Upper lobe of left lung (tissue), 6 donors: ENCODE data around the gene WSB2. TPM values are rescaled to one million over a fixed set of nuclear protein-coding genes. Genes with fewer than 3 reads are reported as not detected.
A peak's percentile ranks its signal among the peaks of the same experiment; 100 is the strongest.

Source experiments
- ATAC-seq, 2 donors: fragments of 200-7000 bp; cut with Tn5 transposase; one replicate each; pipeline ENCODE4 v1.9.1; 2022; ENCODE audit warnings: mild to moderate bottlenecking in 2 of 2, moderate library complexity in 2 of 2; ENCODE audit not compliant: low FRiP score in 2 of 2
- DNase-seq, 2 donors: peaks; one replicate each; pipeline ENCODE4 v3.0.0-alpha.2; 2019 to 2020
- H3K27ac ChIP-seq, 4 donors: fragments of 200-600 bp; sonication (generic); one replicate each; pipeline ENCODE4 v1.5.1; 2016 to 2019
- H3K27me3 ChIP-seq, 4 donors: fragments of 200-600 bp; sonication (generic); one replicate each; pipeline ENCODE4 v1.5.1; 2017 to 2019
- H3K36me3 ChIP-seq, 4 donors: fragments of 200-600 bp; sonication (generic); one replicate each; pipeline ENCODE4 v1.5.1; 2016 to 2019
- H3K4me1 ChIP-seq, 4 donors: fragments of 200-600 bp; sonication (generic); one replicate each; pipeline ENCODE4 v1.5.1; 2018 to 2019
- H3K4me3 ChIP-seq, 4 donors: fragments of 200-600 bp; sonication (generic); one replicate each; pipeline ENCODE4 v1.5.1; 2017 to 2019; ENCODE audit warnings: mild to moderate bottlenecking in 2 of 4, moderate library complexity in 1 of 4
- H3K9me3 ChIP-seq, 4 donors: fragments of 200-600 bp; sonication (generic); one replicate each; pipeline ENCODE4 v1.5.1; 2018 to 2019
- EP300 ChIP-seq, 4 donors: sonication (generic); formaldehyde crosslinking; IDR thresholded peaks; one replicate each; pipeline ENCODE4 v1.5.1; 2017; ENCODE audit warnings: antibody characterized with exemption in 4 of 4, control low read depth in 2 of 4
- POLR2A ChIP-seq, 4 donors: fragments of 450-650 bp; IDR thresholded peaks; one replicate each; pipeline ENCODE4 v1.5.1; 2016 to 2017; ENCODE audit warnings: antibody characterized with exemption in 4 of 4, mild to moderate bottlenecking in 2 of 4
- POLR2AphosphoS5 ChIP-seq, 2 donors: sonication (generic); formaldehyde crosslinking; IDR thresholded peaks; one replicate each; pipeline ENCODE4 v1.5.1; 2017; ENCODE audit warnings: antibody characterized with exemption in 2 of 2
- WGBS, 2 donors: methylation state at CpG; one replicate each; pipeline ENCODE4 v1.1.5; 2017 to 2018; 5-methylcytosine and 5-hydroxymethylcytosine counted together
- total RNA-seq, 6 donors: library from RNA; depleted of rRNA in 4 of 6; stranded (reverse); fragments of >200 nt in 4 of 6; gene quantifications; one replicate each; pipeline versions ENCODE4 v1.1.0 to v1.2.1, GENCODE V29; 2016 to 2021
- TF ChIP-seq, protein P1 (sequence below), 6 experiments: fragments of 450-650 bp in 4 of 6; fragments of 200-600 bp in 2 of 6; sonication (generic) in 2 of 6; IDR thresholded peaks; one replicate each; pipeline ENCODE4 v1.5.1; 2016 to 2019; ENCODE audit warnings: antibody characterized with exemption in 6 of 6
- donor health status: DM: no; HTN: no; CAD: no; lungs with moderate emphysema.
- donor health status: DM: no; HTN: yes; CAD: no; lungs with severe emphysema.

The WSB2 gene
- total RNA-seq, 6 donors from 2014 or later: 46.1 to 112 (median 90.3) TPM

DNA sequence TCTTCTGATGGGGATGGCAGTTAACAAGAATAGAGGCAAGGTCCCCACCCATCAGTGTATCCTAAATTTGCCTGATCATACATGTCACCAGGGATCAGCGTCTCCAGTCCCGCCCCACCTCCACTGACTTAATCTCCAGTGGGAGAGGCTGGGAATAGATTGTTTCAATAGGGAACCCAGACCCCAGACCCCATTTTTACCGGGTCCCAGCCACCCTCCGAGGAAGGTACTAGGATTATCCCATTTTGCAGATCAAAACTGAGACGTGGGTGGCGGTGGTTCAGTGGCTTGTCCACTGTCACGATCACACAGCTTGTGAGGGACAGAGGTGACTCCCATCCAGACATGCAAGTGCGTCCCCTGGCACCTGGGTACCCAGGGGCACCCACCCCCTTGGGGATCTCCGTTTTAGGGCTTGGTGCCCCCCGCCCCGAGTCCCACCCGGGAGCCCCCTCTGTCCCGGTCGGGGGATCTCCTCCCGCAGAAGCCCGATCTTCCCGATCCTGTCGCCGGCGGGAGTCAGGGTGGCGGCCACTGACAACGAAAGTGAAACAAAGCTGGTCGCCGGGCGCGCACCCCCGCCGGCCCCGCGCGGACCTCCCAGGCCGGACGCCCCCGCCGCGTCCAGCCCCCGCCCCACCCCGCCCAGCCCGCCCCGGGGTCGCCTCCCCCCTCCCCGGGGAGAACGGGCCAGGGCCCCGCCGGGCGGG is 523 bp downstream of the WSB2 start:
- Histone ChIP-seq H3K27me3 (no peaks in the 10 kb centered on the region), H3K4me3 (peak overlapping the region; percentile 55 to 91 (median 83)), H3K9me3 (no peaks in the 10 kb centered on the region), H3K27ac (peak overlapping the region; percentile 95 to 98 (median 96)), H3K36me3 (no peaks in the 10 kb centered on the region), H3K4me1 (peaks cover 25 to 64% (median 42%) of the 10 kb centered on the region in 4 donors)
- TF ChIP-seq, protein P1, sequence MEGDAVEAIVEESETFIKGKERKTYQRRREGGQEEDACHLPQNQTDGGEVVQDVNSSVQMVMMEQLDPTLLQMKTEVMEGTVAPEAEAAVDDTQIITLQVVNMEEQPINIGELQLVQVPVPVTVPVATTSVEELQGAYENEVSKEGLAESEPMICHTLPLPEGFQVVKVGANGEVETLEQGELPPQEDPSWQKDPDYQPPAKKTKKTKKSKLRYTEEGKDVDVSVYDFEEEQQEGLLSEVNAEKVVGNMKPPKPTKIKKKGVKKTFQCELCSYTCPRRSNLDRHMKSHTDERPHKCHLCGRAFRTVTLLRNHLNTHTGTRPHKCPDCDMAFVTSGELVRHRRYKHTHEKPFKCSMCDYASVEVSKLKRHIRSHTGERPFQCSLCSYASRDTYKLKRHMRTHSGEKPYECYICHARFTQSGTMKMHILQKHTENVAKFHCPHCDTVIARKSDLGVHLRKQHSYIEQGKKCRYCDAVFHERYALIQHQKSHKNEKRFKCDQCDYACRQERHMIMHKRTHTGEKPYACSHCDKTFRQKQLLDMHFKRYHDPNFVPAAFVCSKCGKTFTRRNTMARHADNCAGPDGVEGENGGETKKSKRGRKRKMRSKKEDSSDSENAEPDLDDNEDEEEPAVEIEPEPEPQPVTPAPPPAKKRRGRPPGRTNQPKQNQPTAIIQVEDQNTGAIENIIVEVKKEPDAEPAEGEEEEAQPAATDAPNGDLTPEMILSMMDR (IDR thresholded peaks at IDR 0.05): no peak
- TF ChIP-seq EP300 (IDR thresholded peaks at IDR 0.05) (no peak), POLR2AphosphoS5 (IDR thresholded peaks at IDR 0.05) (peak in 1 of 2 donors; percentile 10), POLR2A (IDR thresholded peaks at IDR 0.05) (peak in 1 of 4 donors; percentile 23)
- DNase-seq (peak; percentile 58 to 93), ATAC-seq (peak in 1 of 2 donors; percentile 61)
- WGBS, 2 donors: 1 to 3% methylated on average over 4 to 20 of the region's 46 CpGs

DNA sequence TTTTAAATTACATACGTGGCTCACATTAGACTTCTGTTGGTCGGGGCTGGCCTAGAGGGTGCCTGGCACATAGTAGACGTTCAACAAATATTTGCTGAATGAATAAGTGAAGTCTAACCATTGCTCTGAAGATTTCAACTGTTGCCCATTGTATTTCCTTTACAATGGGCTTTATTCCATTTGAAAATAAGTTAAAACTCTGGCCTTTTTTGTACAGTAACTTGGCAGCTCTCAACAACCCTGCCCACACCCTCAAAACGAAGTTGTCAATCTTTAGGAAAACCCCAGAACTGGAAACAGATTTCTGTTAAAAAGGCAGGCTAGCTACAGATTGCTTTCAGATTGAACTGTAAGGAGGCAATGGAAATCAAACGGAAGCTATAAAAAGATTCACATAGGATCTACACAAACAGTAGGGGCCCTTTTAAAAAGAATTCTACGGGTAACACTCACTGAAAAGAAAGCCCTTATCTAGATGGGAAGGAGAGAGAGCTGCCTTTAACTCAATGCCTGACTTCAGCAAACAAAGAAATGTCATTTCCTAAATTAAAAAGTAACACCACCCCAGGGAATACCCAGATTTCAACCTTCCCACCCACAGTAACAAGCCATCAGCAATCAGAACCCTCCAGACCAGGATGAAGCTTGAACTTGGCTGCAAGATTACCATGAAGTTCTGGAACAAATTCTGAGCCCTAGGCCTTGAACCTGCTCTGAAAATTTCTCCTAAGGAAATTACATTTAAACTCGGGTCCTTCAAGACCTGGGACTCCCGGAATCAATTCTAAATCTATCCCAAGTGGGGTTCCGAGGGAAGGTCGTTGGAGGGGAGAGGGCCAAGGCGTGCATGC is 1.4 kb downstream of the WSB2 start:
- no peaks in the 10 kb centered on the region for H3K9me3 ChIP-seq
- TF ChIP-seq, protein P1 (IDR thresholded peaks at IDR 0.05): no peak
- TF ChIP-seq EP300 (IDR thresholded peaks at IDR 0.05): no peak
- TF ChIP-seq POLR2AphosphoS5 (IDR thresholded peaks at IDR 0.05): no peak
- TF ChIP-seq POLR2A (IDR thresholded peaks at IDR 0.05): no peak
- peak overlapping the region in 3 of 4 donors; percentile 79 to 91 (median 87) for H3K4me3 ChIP-seq
- peaks cover 25 to 63% (median 45%) of the 10 kb centered on the region in 4 donors for H3K4me1 ChIP-seq
- ATAC-seq (no peak), DNase-seq (no peak)
- no peaks in the 10 kb centered on the region for H3K27me3 ChIP-seq
- peak overlapping the region; percentile 95 to 98 (median 96) for H3K27ac ChIP-seq
- WGBS, 2 donors: 24% methylated on average over 11 of the region's 11 CpGs
- no peaks in the 10 kb centered on the region for H3K36me3 ChIP-seq

DNA sequence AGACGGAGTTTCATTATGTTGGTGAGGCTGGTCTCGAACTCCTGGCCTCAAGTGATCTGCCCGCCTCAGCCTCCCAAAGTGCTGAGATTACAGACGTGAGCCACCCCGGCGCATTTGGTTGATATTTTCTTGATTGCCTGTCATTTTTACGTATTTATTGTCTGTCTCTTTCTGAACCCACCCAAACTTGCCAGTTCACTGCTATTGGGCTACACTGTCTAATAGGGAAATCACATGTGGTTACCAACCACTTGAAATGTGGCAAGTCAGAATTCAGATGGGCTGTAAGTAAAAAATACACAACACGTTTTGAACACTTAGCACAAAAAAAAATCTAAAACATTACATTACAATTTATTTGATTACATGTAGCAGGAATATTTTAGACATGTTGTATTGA is 2.1 kb downstream of the WSB2 start:
- Histone ChIP-seq H3K4me3 (no peak overlapping the region), H3K4me1 (peaks cover 23 to 56% (median 44%) of the 10 kb centered on the region in 4 donors), H3K36me3 (peaks cover 0 to 4% (median 0%) of the 10 kb centered on the region in 4 donors), H3K9me3 (no peaks in the 10 kb centered on the region), H3K27ac (peak overlapping the region in 2 of 4 donors; percentile 95 to 96), H3K27me3 (no peaks in the 10 kb centered on the region)
- TF ChIP-seq POLR2A (IDR thresholded peaks at IDR 0.05): no peak
- TF ChIP-seq POLR2AphosphoS5 (IDR thresholded peaks at IDR 0.05): no peak
- TF ChIP-seq EP300 (IDR thresholded peaks at IDR 0.05): no peak
- ATAC-seq (no peak), DNase-seq (no peak)
- 87 to 89% methylated on average over 8 of the region's 8 CpGs for WGBS, 2 donors

DNA sequence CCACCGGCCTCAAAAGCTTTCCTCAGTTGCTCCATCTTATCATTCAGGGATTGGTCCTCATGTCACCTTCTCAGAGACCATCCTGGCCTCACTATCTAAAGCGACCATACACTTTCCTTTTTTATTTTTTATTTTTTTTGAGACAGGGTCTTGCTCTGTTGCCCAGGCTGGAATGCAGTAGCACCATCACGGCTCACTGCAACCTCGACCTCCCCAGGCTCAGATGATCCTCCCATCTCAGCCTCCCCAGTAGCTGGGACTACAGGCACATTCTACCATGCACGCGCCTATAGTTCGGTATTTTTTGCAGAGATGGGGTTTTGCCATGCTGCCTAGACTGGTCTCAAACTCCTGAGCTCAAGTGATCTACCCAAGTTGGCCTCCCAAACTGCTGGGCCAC is 2.8 kb downstream of the WSB2 start:
- Histone ChIP-seq H3K36me3 (peaks cover 0 to 4% (median 0%) of the 10 kb centered on the region in 4 donors), H3K27me3 (no peaks in the 10 kb centered on the region), H3K27ac (no peak overlapping the region), H3K9me3 (no peaks in the 10 kb centered on the region), H3K4me3 (no peak overlapping the region), H3K4me1 (peaks cover 23 to 52% (median 46%) of the 10 kb centered on the region in 4 donors)
- no peak for ATAC-seq
- WGBS, 2 donors: 91 to 98% methylated on average over 7 of the region's 7 CpGs
- DNase-seq: no peak
- TF ChIP-seq, protein P1 (IDR thresholded peaks at IDR 0.05): no peak
